ENCODE measurements around the gene DLG4.

DLG4 gene

DNA sequence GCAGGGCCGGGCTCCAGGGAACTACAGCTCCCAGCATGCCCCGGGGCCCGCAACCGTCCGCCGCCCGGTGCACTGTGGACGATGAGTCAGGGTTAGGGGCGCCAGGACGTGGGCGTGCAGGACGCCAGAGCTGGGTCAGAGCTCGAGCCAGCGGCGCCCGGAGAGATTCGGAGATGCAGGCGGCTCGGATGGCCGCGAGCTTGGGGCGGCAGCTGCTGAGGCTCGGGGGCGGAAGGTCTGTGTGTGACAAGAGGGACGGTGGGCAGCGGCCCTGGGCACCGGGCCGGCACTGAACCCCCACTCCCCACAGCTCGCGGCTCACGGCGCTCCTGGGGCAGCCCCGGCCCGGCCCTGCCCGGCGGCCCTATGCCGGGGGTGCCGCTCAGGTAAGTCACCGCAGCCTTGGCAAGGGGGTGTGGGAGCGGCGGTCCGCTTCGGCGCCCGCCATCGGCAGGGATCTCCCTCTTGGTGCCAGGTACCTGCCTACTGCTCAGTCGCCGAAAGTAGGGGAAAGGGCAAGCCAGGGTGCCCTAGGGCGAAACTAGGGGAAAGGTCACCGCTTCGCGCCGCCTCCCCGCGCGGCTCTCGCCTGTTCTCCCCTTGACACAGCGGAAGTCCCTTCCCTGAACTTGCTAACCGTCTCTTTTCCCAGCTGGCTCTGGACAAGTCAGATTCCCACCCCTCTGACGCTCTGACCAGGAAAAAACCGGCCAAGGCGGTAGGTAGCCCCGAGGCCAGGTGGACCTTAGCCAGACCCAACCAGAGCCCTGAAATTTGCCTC is at the start of gene DLG4, which contains the start of gene ACADVL:
TSS of gene DLG4 (minus strand) at position 25 of the 781 bp plus-strand sequence.
TSS of gene ACADVL (plus strand) at position 127 of the 781 bp plus-strand sequence. CDS start at position 174, 47 bp downstream.
- DNase-seq (ENCODE audit: low read depth in 2 of 2): peak; percentile 84 to 91

GRCh38 chr17:7266784-7267183 is 47.1 kb upstream of the DLG4 start:
- DNase-seq (ENCODE audit: low read depth in 2 of 2): no peak

- DNase-seq (ENCODE audit: low read depth in 2 of 2): no peak
These were observed 44.1 kb upstream of the DLG4 start for GRCh38 chr17:7263801-7264078.

- DNase-seq (ENCODE audit: low read depth in 2 of 2): no peak
These were observed 43.5 kb upstream of the DLG4 start for GRCh38 chr17:7262935-7263800.

DNA sequence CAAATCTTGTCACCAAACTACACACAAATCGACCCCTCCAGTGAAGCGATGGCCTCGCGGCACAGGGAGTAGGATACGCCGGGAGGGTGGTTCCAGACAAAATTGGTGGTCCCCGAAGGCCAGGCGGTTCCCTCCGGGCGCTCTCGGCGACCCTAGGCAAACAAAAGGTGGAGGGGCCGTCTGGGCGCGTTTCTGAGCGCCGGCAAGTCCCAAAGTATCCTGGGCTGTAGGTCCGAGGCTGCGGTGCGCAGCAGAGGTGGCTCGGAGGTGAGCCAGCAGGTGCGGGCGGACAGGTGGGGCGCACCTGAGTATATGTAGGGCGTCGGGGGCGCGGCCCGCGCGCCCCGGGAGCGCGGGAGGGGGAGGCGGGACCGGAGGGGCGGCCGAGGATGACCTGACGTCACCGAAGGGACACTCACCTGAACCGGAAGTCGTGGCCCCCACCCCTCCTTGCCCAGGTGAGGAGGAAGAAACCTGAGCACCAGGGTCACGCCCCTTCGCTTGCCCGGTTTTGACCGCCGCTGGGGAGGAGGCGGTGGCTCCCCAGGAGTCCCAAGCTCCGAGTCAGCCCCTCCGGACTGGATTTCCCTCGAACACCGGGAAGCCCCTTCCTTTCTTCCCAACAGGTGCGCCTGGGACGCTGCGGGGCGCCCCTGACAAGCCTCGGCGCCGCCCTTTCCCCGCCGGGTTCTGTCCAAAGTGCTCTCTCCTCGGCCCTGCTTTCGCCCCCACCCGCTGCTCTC is 42.7 kb upstream of the DLG4 start, which contains the start of gene CLDN7:
TSS of gene CLDN7 (minus strand) at position 287 of the 743 bp plus-strand sequence. CDS start 435 bp downstream, outside the sequence.
- DNase-seq (ENCODE audit: low read depth in 2 of 2): no peak

DNA sequence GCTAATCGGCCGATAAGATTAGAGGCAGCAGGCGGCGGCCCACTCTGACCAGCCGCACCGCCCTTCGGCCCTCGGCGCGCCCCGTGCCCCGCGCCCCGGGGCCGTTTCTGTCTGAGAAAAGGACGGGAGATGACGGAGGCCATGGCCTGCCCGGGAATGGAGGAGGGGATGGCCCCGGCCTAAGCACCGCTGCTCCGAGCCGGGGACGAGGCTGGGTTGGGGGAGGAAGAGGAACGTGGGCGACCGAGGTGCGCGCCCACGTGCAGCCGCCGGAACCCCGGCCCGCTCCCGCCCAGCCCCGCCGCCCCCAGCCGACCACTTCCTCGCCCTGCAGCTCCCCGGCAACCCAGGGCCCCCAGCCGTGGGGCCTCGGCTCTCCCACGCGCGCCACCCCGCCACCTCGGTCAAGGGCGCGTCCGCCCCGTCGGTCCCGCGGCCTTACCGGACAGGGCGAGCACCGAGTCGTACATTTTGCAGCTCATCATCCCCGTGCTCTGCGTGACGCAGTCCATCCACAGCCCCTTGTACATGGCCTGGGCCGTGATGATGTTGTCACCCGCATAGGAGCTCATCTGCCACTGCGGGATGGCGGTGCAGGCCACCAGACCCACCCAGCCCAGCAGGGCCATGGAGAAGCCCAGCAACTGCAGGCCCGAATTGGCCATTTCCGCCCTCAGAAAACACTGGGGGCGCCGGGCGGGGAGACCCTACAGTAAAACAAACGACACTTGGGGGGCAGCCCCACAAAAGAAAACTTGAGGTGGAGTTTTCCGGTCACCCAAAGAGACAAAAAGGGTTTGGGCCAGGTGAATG is 41.9 kb upstream of the DLG4 start:
- DNase-seq (ENCODE audit: low read depth in 2 of 2): no peak

DNA sequence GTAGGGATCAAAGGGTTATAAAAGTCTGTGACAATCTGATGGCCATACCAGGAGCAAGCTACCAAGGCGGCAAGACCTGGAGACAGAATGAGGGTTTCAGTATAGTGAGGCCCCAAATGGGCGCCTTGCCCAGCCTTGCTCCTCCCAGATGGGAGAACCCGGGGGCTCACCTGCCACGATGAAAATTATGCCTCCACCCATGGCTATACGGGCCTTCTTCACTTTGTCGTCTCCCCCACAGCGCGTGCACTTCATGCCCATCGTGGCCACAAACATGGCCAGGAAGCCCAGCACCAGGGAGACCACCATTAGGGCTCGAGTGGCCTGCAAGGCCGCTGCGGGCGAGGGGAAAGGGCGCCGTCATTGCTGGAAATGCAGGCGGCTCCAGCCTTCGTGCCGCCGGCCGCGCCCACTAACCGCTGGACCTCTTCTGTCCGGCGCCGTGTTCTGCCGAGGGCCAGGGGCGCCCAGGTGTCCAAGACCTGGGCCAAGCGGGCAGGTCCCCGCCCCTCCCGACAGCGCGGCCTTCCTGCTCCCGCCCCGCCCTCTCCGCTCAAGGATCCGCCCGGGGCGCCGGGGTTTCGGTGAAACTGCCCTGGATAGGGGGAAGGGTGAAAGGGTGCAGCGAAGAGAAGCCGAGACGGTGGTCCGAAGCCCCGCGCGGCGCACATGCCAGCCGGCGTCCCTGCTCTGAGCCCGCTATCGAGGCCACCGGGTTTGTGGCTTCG is 41.2 kb upstream of the DLG4 start:
- DNase-seq (ENCODE audit: low read depth in 2 of 2): no peak

DNA sequence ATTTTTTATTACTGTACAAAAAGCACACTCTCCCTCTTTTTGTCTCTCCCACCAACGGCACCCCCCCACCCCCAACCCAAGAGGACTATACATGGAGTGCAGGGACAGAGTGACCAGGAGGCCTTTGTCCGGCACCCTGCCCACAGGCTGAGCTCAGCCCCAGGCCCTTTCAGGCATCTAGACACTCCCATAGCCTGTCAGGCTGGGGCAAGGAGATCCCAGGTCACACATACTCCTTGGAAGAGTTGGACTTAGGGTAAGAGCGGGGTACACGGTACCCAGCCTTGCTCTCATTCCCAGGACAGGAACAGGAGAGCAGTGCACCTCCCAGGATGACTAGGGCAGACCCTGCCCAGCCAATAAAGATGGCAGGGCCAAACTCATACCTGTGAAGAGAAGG is 40.5 kb upstream of the DLG4 start:
- DNase-seq (ENCODE audit: low read depth in 2 of 2): no peak

DNA sequence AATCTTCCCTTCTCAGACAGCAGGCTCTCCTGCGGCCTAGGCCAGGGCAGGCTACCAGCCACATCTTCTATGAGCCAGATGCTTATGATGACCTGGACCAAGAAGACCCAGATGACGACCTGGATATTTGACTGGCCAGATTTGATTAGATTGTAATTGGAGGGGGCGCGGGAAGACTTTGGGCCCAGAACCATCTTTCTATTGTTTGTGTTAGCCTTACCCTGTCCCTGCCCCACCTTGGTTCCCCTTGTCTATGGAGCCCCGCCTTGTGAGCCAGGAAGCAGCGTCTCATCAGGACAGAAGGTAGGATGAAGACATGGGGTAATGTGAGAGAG is 39.9 kb upstream of the DLG4 start:
- no peak for DNase-seq (ENCODE audit: low read depth in 2 of 2)

GRCh38 chr17:7258731-7259554 is 39.3 kb upstream of the DLG4 start:
- DNase-seq (ENCODE audit: low read depth in 2 of 2): no peak

DNA sequence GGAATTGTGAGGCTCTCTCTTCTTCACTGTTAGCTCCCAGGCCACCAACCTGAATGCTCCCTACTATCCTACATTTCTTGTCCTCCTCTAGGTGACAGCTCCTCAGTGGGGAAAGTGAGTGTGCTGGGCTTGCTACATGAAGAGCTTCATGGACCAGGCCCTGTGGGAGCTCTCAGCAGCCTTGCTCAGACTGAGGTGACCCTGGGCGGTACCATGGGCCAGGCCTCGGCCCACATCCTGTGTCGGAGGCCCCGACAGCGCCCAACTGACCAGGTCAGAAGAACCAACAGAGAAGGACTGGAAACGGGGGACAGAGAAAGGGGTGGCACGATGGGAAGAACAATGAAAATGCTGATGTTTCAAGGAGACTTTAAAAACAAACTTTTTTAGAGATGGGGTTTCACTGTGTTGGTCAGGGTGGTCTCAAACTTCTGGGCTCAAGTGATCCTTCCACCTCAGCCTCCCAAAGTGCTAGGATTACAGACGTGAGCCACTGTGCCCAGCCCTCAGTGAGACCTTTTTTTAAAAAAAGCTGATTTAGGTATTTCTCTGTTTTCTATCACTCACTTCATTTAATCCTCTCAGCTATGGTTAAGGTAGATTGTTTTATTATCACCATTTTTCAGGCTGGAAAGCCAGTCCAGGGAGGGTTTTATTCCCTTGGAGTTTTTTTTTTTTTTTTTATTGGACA is 37.3 kb upstream of the DLG4 start:
- no peak for DNase-seq (ENCODE audit: low read depth in 2 of 2)

DNA sequence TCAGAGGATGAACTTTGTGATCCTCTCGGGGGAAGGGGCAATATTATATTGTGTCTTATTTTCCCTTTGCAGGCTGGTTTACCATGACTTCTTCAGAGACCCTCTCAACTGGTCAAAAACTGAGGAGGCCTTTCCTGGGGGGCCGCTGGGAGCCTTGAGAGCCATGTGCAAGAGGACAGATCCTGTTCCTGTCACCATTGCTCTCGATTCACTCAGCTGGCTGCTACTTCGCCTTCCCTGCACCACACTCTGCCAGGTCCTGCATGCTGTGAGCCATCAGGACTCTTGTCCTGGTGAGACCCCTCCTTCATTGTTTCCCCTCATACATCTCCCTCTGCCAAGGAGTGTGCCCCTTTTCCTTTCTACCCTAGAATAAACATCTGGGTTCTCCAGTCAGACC is 34.9 kb upstream of the DLG4 start:
- no peak for DNase-seq (ENCODE audit: low read depth in 2 of 2)

DNA sequence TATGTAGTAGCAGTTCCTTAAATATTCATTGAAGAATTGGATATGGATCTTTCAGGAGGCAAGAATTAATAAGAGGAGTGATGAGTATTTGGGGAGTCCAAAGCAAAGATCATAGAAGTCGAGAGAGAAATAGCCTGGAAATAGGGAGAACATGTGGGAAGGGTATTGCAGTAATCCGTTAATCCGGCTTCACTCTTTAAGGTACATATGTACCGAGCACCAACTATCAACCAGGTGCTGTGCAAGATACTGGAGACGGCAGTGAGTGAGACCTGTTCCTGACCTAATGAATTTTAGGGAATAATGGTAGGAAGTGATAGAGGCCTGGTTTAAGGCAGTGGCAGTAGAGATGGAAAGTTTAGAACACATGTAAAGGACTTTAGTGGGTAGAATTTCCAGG is 33.4 kb upstream of the DLG4 start:
- DNase-seq (ENCODE audit: low read depth in 2 of 2): no peak

DNA sequence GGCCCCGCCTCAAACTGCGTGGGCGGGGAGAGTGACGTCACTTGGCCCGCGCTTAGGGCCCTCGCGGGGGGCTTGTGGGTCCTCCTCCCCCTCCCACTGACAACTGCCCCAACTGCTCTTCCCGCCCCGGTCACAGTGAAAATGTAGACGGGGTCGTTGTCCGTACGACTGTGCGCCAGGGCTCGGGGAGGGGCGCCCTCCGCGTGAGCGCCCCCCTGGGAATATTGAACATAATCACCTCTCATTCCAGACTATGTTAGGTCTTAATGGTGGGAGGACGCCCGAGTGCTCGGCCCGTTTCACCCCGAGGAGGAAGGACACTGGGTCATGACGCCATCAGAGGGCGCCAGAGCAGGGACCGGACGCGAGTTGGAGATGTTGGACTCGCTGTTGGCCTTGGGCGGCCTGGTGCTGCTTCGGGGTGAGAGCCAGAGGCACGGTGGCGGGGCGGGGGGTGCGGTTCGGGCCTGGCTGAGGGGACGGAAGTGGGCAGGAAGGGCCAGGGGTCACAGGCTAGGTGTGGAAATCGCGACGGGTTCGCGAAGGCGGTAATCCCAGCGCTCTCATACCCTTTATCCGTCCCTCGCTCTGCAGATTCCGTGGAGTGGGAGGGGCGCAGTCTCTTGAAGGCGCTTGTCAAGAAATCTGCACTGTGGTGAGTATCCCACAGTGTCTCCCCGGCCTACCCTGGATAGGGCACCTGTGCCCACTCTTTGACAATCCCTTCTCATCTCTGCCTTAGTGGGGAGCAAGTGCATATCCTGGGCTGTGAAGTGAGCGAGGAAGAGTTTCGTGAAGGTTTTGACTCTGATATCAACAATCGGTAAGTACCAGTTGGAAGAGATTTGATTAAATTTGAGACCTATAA is 32.8 kb upstream of the DLG4 start, which contains the start of gene ELP5:
TSS of gene ELP5 (plus strand) at position 40 of the 868 bp plus-strand sequence. CDS start at position 376, 336 bp downstream.
- DNase-seq (ENCODE audit: low read depth in 2 of 2): peak; percentile 86 to 88

GRCh38 chr17:7251661-7252175 is 32.1 kb upstream of the DLG4 start, which contains the start of gene CTDNEP1:
CTDNEP1 (minus strand) TSS chr17:7251734; CDS start chr17:7251296, 438 bp downstream.
- DNase-seq (ENCODE audit: low read depth in 2 of 2): peak; percentile 95 to 98

DNA sequence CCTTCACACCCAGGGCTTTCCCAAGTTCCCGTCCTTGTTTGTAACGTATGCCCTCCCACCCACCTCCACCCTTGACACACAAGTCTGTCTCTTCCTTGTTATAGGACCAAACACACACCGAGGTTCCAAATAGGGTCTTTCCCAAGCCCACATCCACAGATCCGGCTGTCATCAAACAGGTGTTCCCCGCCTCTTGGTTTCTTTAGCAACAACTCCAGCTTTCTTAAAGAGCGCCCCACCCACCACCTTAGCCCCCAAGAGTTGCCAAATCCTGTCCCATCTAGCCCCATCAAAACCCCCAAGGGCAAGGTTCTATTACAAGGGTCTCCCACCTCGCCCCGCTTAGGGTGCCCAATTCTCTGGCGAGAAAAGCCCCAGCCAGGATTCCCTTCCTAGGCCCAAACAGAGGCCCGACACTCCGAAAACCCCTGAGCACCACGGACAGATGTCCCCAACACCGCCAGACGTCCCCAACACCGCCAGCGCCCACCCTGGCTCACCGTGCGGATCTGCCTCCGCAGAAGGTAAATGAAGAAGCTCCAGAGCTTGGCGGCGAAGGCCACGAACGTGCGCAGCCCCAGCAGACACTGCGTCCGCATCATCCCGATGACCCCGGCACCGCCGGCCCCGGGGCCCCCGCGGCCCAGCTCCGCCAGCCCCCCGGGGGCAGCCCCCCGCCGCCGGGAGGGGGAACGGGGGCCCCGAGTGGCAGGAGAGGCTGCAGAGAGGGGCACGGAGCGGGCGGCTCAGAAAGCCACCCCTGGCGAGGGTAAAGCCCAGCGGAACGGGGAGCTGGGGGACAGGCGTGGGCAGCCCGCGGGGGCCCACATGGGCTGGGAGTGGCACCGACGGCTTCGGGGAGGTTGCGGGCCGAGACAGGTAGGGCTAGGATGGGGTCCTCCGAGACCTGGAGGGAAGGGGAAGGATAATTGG is 31.3 kb upstream of the DLG4 start:
- DNase-seq (ENCODE audit: low read depth in 2 of 2): no peak

- no peak for DNase-seq (ENCODE audit: low read depth in 2 of 2)
These were observed 30.2 kb upstream of the DLG4 start for GRCh38 chr17:7249830-7250229.
